MG63 (cell line): Measurements from ENCODE around the gene SPPL2C. TPM values are rescaled to one million over a fixed set of nuclear protein-coding genes. Genes with fewer than 3 reads are reported as not detected.

Source experiments
- DNase-seq: peaks from one replicate; pipeline ENCODE4 v3.0.0-alpha.2; 2020
- H3K27me3 ChIP-seq: fragments of 250-450 bp; sonication (Bioruptor Pico); 2 replicates; pipeline ENCODE4 v1.5.1; 2020; ENCODE audit warnings: mild to moderate bottlenecking, moderate library complexity
- H3K36me3 ChIP-seq: fragments of 250-450 bp; sonication (Bioruptor Pico); 2 replicates; pipeline ENCODE4 v1.5.1; 2020; ENCODE audit warnings: mild to moderate bottlenecking, moderate library complexity
- H3K4me3 ChIP-seq: fragments of 250-450 bp; sonication (Bioruptor Pico); 2 replicates; pipeline ENCODE4 v1.5.1; 2020; ENCODE audit warnings: mild to moderate bottlenecking, moderate library complexity
- H3K9me3 ChIP-seq: fragments of 250-450 bp; sonication (Bioruptor Pico); 2 replicates; pipeline ENCODE4 v1.5.1; 2020; ENCODE audit warnings: mild to moderate bottlenecking, moderate library complexity
- total RNA-seq: library from RNA; depleted of rRNA; stranded (reverse); fragments of >200 nt; shearing (Covaris generic); gene quantifications from 2 replicates; pipeline ENCODE4 v1.2.3, GENCODE V29; 2014; ENCODE audit warnings: low replicate concordance; rRNA removed

SPPL2C gene
- total RNA-seq, 1 experiment from 2014 or later, result not detected

DNA sequence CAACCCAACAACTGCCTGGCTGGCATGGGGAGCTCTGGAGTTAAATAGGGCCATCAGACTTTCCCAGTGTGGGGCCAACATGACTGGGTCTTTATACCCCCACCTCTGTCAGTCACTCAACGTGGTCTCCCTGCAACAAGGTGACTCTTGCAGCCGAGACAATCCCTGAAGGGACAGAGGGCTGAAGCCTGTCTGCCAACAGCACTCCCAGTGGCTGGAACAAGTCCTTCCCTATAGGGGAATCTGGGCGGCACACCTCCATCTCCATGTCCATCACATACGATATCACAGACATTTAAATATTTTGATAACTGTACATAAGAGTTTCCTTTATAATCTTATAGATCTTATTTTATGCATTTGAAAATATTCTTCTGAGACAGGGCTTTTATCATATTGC, 44.9 kb downstream of the SPPL2C start:
- Histone ChIP-seq H3K9me3 (peaks cover under 1% of the 10 kb centered on the region; the same call in 1 of the 2 replicates), H3K4me3 (no peak overlapping the region), H3K27me3 (peaks cover 3% of the 10 kb centered on the region)

DNA sequence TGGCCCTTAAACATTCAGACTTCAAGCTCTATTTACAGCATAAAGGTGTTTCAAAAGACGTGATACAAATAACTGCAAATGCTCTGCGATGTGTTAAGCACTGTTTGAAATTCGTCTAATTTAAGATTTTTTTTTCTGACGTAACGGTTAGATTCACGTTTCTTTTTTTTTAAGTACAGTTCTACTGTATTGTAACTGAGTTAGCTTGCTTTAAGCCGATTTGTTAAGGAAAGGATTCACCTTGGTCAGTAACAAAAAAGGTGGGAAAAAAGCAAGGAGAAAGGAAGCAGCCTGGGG, 49.0 kb downstream of the SPPL2C start:
- Histone ChIP-seq H3K4me3 (peak overlapping the region; percentile 58), H3K9me3 (no peaks in the 10 kb centered on the region), H3K36me3 (no peaks in the 10 kb centered on the region), H3K27me3 (peaks cover 44% of the 10 kb centered on the region)
- no peak for DNase-seq

More for the DNA sequence above, 44.9 kb downstream of the SPPL2C start:
- no peak for DNase-seq
- no peaks in the 10 kb centered on the region for H3K36me3 ChIP-seq

DNA sequence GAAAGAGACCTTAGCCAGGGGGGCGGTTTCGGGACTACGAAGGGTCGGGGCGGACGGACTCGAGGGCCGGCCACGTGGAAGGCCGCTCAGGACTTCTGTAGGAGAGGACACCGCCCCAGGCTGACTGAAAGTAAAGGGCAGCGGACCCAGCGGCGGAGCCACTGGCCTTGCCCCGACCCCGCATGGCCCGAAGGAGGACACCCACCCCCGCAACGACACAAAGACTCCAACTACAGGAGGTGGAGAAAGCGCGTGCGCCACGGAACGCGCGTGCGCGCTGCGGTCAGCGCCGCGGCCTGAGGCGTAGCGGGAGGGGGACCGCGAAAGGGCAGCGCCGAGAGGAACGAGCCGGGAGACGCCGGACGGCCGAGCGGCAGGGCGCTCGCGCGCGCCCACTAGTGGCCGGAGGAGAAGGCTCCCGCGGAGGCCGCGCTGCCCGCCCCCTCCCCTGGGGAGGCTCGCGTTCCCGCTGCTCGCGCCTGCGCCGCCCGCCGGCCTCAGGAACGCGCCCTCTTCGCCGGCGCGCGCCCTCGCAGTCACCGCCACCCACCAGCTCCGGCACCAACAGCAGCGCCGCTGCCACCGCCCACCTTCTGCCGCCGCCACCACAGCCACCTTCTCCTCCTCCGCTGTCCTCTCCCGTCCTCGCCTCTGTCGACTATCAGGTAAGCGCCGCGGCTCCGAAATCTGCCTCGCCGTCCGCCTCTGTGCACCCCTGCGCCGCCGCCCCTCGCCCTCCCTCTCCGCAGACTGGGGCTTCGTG, 49.5 kb downstream of the SPPL2C start, which contains the start of gene MAPT:
Gene MAPT, plus strand, starts transcription at position 533 of the 763 bp plus-strand sequence. CDS start 67,784 bp downstream, outside the sequence.
- H3K9me3 ChIP-seq, result no peaks in the 10 kb centered on the region
- peaks cover 50% of the 10 kb centered on the region for H3K27me3 ChIP-seq
- peak within 1 kb of the TSS; percentile 58 for H3K4me3 ChIP-seq
- DNase-seq, result peak; percentile 94
- no peaks in the 10 kb centered on the region for H3K36me3 ChIP-seq

DNA sequence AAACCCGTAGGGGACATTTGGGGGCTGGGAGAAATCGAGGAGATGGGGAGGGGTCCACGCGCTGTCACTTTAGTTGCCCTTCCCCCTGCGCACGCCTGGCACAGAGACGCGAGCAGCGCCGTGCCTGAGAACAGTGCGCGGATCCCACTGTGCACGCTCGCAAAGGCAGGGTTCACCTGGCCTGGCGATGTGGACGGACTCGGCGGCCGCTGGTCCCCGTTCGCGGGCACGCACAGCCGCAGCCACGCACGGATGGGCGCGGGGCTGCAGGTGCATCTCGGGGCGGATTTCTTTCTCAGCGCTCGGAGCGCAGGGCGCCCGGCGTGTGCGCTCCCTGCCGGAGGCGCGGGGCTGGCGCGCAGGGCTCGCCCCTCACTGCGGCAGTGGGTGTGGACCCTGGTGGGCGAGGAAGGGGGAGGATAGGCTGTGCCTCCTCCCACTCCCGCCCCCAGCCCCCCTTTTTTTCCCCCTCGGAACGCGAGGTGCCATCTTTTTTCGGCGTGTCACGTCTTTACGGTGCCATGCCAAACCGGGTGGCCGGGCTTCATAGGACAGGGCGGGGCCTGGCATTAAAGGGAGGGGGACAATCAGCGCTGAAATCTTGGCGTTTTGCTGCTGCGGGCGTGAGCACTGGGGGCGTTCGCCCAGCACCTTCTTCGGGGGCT, 50.8 kb downstream of the SPPL2C start:
- Histone ChIP-seq H3K36me3 (no peaks in the 10 kb centered on the region), H3K9me3 (no peaks in the 10 kb centered on the region), H3K4me3 (peak overlapping the region; percentile 58), H3K27me3 (peaks cover 50% of the 10 kb centered on the region)
- DNase-seq, result peak; percentile 9

DNA sequence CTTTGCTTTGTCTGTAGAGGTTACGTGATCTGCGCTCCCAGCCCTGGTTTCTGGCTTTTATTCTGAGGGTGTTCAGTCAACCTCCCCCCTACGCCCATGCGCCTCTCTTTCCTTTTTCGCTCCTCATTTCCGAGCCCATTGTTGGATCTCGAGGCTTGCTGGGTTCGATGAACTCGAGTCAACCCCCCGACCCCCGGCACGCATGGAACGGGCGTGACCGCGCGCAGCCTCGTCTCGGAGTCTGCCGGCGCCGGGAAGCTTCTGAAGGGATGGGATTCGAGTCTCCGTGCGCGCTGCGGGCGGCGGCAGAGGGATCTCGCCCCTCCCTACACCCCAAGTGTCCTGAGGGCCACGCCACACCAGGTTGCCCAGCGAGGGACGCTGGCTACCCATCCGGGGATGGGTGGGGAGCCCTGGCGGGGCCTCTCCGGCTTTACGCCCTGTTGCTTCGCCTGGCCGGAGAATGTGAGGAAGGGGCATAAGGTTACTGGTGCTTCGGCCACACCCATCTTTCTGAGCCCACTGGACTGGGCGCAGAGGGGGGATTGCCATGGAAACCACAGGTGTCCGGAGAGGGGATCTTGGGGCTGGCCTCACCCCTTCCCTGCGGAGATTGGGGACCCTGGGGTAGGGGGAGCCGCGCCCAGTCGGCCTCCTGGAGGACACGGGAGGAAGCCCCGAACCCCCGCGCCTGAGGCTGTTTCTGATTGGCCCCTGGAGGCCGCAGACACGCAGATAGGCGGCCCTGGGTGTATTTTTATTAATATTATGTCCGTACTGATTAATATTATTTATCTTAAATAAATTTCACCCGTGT, 51.5 kb downstream of the SPPL2C start:
- H3K27me3 ChIP-seq, result peaks cover 52% of the 10 kb centered on the region
- no peak overlapping the region for H3K4me3 ChIP-seq
- H3K9me3 ChIP-seq, result no peaks in the 10 kb centered on the region
- DNase-seq, result no peak
- no peaks in the 10 kb centered on the region for H3K36me3 ChIP-seq

Other genes with a start within 250 kb of the SPPL2C start
- gene CRHR1, start 60.6 kb upstream of the SPPL2C start, total RNA-seq, result not detected in 2 replicates
- 0.43 TPM in 1 of 2 replicates, not detected in the other for gene MAPT, start 49.7 kb downstream of the SPPL2C start, total RNA-seq
- gene STH, start 154.4 kb downstream of the SPPL2C start, total RNA-seq, result not detected in 2 replicates